K562 (cell line): ENCODE measurements around the gene DHCR24. TPM values are rescaled to one million over a fixed set of nuclear protein-coding genes. Genes with fewer than 3 reads are reported as not detected.
A peak's percentile ranks its signal among the peaks of the same experiment; 100 is the strongest.

Experiments
- ARID4B ChIP-seq: sonication (generic); formaldehyde crosslinking; IDR thresholded peaks from 2 replicates; pipeline ENCODE4 v1.8.0; 2022; ENCODE audit warnings: mild to moderate bottlenecking, missing genetic modification reagents
- CUX1 ChIP-seq: fragments of 200-800 bp; sonication (Bioruptor generic); IDR thresholded peaks from 2 replicates; pipeline ENCODE4 v1.6.1; 2016; ENCODE audit warnings: missing genetic modification characterization, missing compliant biosample characterization
- HNRNPUL1 ChIP-seq: fragments of 200-400 bp; formaldehyde crosslinking; IDR thresholded peaks from 2 replicates; pipeline ENCODE4 v1.6.1; 2017; ENCODE audit warnings: low read length
- MGA ChIP-seq: fragments of 450-650 bp; IDR thresholded peaks from 2 replicates; pipeline ENCODE4 v1.6.1; 2016; ENCODE audit warnings: mild to moderate bottlenecking, moderate library complexity
- SMARCA4 ChIP-seq: fragments of 450-650 bp; IDR thresholded peaks from 2 replicates; pipeline ENCODE4 v1.6.1; 2016
- polyA plus RNA-seq, 8 experiments: library from polyadenylated mRNA; depleted of rRNA in 4 of 8; stranded (reverse) in 5 of 8; unstranded in 3 of 8; fragments of >200 nt; fragmentation: Nextera tagmentation in 2 of 8; fragmentation: Illumina TruSeq in 1 of 8; extraction: Ambion mirVana in 2 of 8; extraction: Trizol in 1 of 8; gene quantifications; 2 replicates each; pipeline versions ENCODE4 v1.2.1 to v1.2.3, GENCODE V29; 2011 to 2014; ENCODE audit warnings: inconsistent platforms in 1 of 8, missing spikeins in 1 of 8
- total RNA-seq, 7 experiments: library from RNA; depleted of rRNA in 6 of 7; stranded (reverse); fragments of >200 nt in 6 of 7; fragmentation: Illumina TruSeq in 2 of 7; extraction: Trizol in 2 of 7; gene quantifications; 2 replicates each; pipeline versions ENCODE4 v1.2.1 to v1.2.3, GENCODE V29; 2011 to 2021; ENCODE audit warnings: low replicate concordance in 1 of 7

Gene DHCR24
- total and polyA plus RNA-seq, 9 of the 15 experiments (the other 6 are each of a cell fraction or from before 2014, with no cell fraction given) = 23.4 to 161 (median 79.9) TPM

- TF ChIP-seq ARID4B (CRISPR knock-in tag) = 0 out of 2 replicates have a peak, but pooled peaks have one; percentile 8
- TF ChIP-seq SMARCA4 = peak; percentile 2; the same call in 1 of the 2 replicates
- TF ChIP-seq CUX1 = no peak
- peak; percentile 6; the same call in 1 of the 2 replicates for TF ChIP-seq MGA
- TF ChIP-seq HNRNPUL1 = no peak
Measured at GRCh38 chr1:54887665-54888071, 673 bp upstream of the DHCR24 start (continued).
